ENCODE measurements around the gene PPP1R3F.
"Not testable (repeated sequence)": the region's sequence is repeated elsewhere in the genome, so short reads cannot be mapped to it uniquely, and the experiment has no call there.

PPP1R3F gene

DNA sequence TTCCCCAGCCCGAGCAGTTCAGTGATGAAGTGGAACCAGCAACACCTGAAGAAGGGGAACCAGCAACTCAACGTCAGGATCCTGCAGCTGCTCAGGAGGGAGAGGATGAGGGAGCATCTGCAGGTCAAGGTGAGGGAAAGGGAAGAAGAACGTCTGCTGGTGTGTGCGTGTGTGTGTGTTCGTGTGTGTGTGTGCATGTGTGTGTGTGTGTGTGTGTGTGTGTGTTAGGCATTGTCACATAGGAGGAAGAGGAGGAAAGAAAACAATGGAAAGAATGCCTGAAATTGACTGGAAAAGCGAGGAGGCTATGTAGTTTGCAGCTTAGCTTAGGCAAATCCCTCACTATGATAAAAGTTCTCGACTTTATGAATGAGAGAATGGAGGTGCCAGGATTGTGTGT, 54.1 kb downstream of the PPP1R3F start:
- DNase-seq = not testable (repeated sequence)

DNA sequence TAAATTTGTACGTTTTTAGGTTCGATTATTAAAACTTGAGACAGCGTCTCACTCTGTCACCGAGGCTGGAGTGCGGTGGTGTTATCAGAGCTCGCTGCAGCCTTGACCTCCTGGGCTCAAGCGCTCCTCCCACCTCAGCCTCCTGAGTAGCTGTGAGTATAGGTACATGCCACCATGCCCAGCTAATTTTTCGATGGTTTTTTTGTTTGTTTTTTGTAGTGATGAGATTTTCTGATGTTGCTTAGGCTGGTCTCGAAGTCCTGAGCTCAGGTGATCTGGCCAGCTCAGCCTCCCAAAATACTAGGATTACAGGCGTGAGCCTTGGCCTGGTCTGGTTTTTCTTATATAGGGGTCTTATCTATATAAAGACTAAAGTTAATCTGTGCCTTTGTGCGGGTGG, 60.8 kb downstream of the PPP1R3F start:
- DNase-seq = not testable (repeated sequence)

DNA sequence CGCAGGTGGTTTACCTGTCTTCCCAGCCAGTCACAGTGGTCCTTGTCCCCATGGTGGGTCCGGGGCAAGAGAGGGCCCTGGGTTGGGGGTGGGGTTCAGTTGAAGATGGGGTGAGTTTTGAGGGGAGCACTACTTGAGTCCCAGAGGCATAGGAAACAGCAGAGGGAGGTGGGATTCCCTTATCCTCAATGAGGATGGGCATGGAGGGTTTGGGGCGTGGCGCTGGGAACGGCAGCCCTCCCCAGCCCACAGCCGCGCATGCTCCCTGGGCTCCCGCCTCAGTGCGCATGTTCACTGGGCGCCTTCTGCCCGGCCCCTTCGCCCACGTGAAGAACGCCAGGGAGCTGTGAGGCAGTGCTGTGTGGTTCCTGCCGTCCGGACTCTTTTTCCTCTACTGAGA, 61.7 kb downstream of the PPP1R3F start, which contains the start of gene GAGE13:
GAGE13 (plus strand) TSS at position 301 of the 400 bp plus-strand sequence. CDS start 1,156 bp downstream, outside the sequence.
- DNase-seq = not testable (repeated sequence)

DNA sequence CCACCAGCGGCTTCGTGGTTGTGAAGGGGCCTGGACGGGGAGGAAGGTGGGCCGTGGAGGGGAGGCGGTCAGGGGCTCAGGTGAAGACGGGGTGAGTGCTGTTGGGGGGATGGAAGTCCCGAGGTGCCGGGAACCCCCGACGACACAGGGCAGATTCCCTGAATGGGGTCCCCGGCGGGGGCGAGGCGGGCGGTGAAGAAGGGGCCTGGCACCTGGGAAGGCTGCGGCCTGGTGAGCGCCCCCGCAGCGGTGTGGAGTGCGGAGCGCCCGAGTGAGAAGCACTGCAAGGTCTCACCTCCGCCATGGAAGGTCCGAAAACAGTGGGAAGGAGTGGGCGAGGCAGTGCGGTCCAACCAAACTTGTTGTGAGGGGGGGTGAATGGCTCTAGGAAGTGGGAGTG, 62.2 kb downstream of the PPP1R3F start:
- DNase-seq = not testable (repeated sequence)
